ENCODE measurements around the gene MTHFS.
"Not testable (repeated sequence)": the region's sequence is repeated elsewhere in the genome, so short reads cannot be mapped to it uniquely, and the experiment has no call there.

The MTHFS gene

GRCh38 chr15:79896634-79897379 lies at the start of gene MTHFS:
Gene MTHFS (minus strand): TSS chr15:79897014. CDS start chr15:79896988, 26 bp downstream.
- peak; percentile 92 for DNase-seq (ENCODE audit: low spot score)

GRCh38 chr15:79944622-79945021 lies 47.8 kb upstream of the MTHFS start:
- DNase-seq (ENCODE audit: low spot score) = no peak

GRCh38 chr15:79943820-79944219 lies 47.0 kb upstream of the MTHFS start:
- DNase-seq (ENCODE audit: low spot score) = no peak

- DNase-seq (ENCODE audit: low spot score) = no peak
Measured at GRCh38 chr15:79942741-79943481, 46.1 kb upstream of the MTHFS start.

- no peak for DNase-seq (ENCODE audit: low spot score)
Measured at GRCh38 chr15:79939399-79939798, 42.6 kb upstream of the MTHFS start.

- no peak for DNase-seq (ENCODE audit: low spot score)
Measured at GRCh38 chr15:79938143-79938542, 41.3 kb upstream of the MTHFS start.

GRCh38 chr15:79935556-79936201 lies 38.9 kb upstream of the MTHFS start:
- not testable (repeated sequence) for DNase-seq (ENCODE audit: low spot score)

- DNase-seq (ENCODE audit: low spot score) = no peak
Measured at GRCh38 chr15:79933231-79933630, 36.4 kb upstream of the MTHFS start.

GRCh38 chr15:79932447-79932846 lies 35.6 kb upstream of the MTHFS start:
- no peak for DNase-seq (ENCODE audit: low spot score)

- no peak for DNase-seq (ENCODE audit: low spot score)
Measured at GRCh38 chr15:79930516-79930915, 33.7 kb upstream of the MTHFS start.

GRCh38 chr15:79929412-79929811 lies 32.6 kb upstream of the MTHFS start:
- no peak for DNase-seq (ENCODE audit: low spot score)

GRCh38 chr15:79926116-79926515 lies 29.3 kb upstream of the MTHFS start:
- not testable (repeated sequence) for DNase-seq (ENCODE audit: low spot score)

GRCh38 chr15:79924379-79924778 lies 27.6 kb upstream of the MTHFS start:
- DNase-seq (ENCODE audit: low spot score) = no peak

- peak; percentile 100 for DNase-seq (ENCODE audit: low spot score)
Measured at GRCh38 chr15:79923515-79924169, 26.8 kb upstream of the MTHFS start.

GRCh38 chr15:79923079-79923514 lies 26.3 kb upstream of the MTHFS start:
- peak; percentile 51 for DNase-seq (ENCODE audit: low spot score)

GRCh38 chr15:79922512-79923078 lies 25.8 kb upstream of the MTHFS start:
- no peak for DNase-seq (ENCODE audit: low spot score)

GRCh38 chr15:79919749-79920511 lies 23.1 kb upstream of the MTHFS start:
- DNase-seq (ENCODE audit: low spot score) = no peak

GRCh38 chr15:79919090-79919748 lies 22.4 kb upstream of the MTHFS start:
- DNase-seq (ENCODE audit: low spot score) = no peak

- DNase-seq (ENCODE audit: low spot score) = no peak
Measured at GRCh38 chr15:79918278-79918677, 21.5 kb upstream of the MTHFS start.

- DNase-seq (ENCODE audit: low spot score) = no peak
Measured at GRCh38 chr15:79916502-79917132, 19.8 kb upstream of the MTHFS start.

All from LoVo (cell line).